Measurements from ENCODE around the gene CROCC. TPM values are rescaled to one million over a fixed set of nuclear protein-coding genes. Genes with fewer than 3 reads are reported as not detected.

CROCC gene
- total and polyA plus RNA-seq, 4 donors = 2.9 to 8.3 (median 5.1) TPM

DNA sequence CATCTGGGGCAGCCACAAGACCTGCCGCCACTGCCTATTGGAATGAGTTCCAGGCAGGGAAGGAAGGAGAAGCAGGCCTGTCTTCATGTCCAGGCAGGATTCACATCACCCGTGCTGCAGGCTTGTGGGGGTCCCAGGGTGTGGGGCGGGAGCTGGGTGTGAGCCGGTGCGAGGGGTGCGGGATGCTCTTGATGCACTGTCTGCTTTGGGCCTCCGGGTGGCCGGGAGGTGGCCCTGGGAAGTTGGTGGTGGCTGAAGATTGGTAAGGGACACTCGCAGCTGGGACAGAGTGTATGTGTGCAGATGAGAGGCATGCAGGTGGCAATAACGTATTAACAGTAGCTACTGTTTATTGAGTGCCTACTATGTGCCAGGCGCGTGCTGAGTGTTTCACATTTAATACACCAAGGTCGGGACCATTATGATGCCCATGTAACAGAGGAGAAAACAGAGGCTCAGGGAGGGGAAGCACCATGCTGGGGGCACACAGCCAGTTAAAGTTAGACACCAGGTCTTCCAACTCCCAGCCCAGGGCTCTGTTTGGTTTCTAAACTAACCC is 3.3 kb downstream of the CROCC start:
- H3K9me3 ChIP-seq (ENCODE audit: control insufficient read depth in 4 of 4, low read length in 3 of 4) = no peaks in the 10 kb centered on the region
- 90% methylated on average over 13 of the region's 13 CpGs for WGBS
- H3K4me1 ChIP-seq (ENCODE audit: control insufficient read depth in 4 of 4, insufficient read depth in 4 of 4, low read length in 3 of 4) = peaks cover 0 to 7% (median under 1%) of the 10 kb centered on the region in 4 donors
- no peaks in the 10 kb centered on the region for H3K27me3 ChIP-seq (ENCODE audit: control insufficient read depth in 4 of 4, insufficient read depth in 4 of 4, low read length in 3 of 4)
- H3K27ac ChIP-seq (ENCODE audit: low read depth in 1 of 2, low read length in 2 of 2) = no peak overlapping the region
- no peak overlapping the region for H3K9ac ChIP-seq (ENCODE audit: low read depth in 1 of 2, low read length in 2 of 2)
- H3K36me3 ChIP-seq (ENCODE audit: control insufficient read depth in 4 of 4, insufficient read depth in 3 of 4, low read depth in 1 of 4, low read length in 3 of 4) = no peaks in the 10 kb centered on the region
- TF ChIP-seq RXRA (IDR thresholded peaks at IDR 0.05) = no peak
- TF ChIP-seq HNF4G (IDR thresholded peaks at IDR 0.05) = no peak
- TF ChIP-seq HNF4A (conservative IDR thresholded peaks at IDR 0.05) = no peak
- H3K4me3 ChIP-seq (ENCODE audit: low read depth in 1 of 3, low read length in 3 of 3) = no peak overlapping the region
- no peak for DNase-seq (ENCODE audit: low spot score)

GRCh38 chr1:16925635-16926490 is 4.1 kb downstream of the CROCC start:
- Histone ChIP-seq H3K27me3 (ENCODE audit: control insufficient read depth in 4 of 4, insufficient read depth in 4 of 4, low read length in 3 of 4) (no peaks in the 10 kb centered on the region), H3K9ac (ENCODE audit: low read depth in 1 of 2, low read length in 2 of 2) (no peak overlapping the region)
- no peak for DNase-seq (ENCODE audit: low spot score)

More at GRCh38 chr1:16925635-16926490, 4.1 kb downstream of the CROCC start:
- no peaks in the 10 kb centered on the region for H3K9me3 ChIP-seq (ENCODE audit: control insufficient read depth in 4 of 4, low read length in 3 of 4)
- TF ChIP-seq ATF3 (IDR thresholded peaks at IDR 0.05) = no peak
- TF ChIP-seq RXRA (IDR thresholded peaks at IDR 0.05) = no peak
- no peak for TF ChIP-seq HNF4A (conservative IDR thresholded peaks at IDR 0.05)
- no peak for TF ChIP-seq NR2F2 (IDR thresholded peaks at IDR 0.05)
- no peak for TF ChIP-seq YY1 (IDR thresholded peaks at IDR 0.05)
- no peak for TF ChIP-seq MAX (IDR thresholded peaks at IDR 0.05)
- no peak for TF ChIP-seq FOXA1 (IDR thresholded peaks at IDR 0.05)
- TF ChIP-seq RAD21 (IDR thresholded peaks at IDR 0.05) = no peak
- no peak for TF ChIP-seq JUND (IDR thresholded peaks at IDR 0.05)
- no peak for TF ChIP-seq HNF4G (IDR thresholded peaks at IDR 0.05)
- no peak for TF ChIP-seq GABPA (IDR thresholded peaks at IDR 0.05 in 1 of 2, conservative IDR thresholded peaks at IDR 0.05 in 1 of 2)
- TF ChIP-seq SP1 (IDR thresholded peaks at IDR 0.05) = no peak
- no peak for TF ChIP-seq REST (IDR thresholded peaks at IDR 0.05)
- TF ChIP-seq TAF1 (conservative IDR thresholded peaks at IDR 0.05) = no peak
- TF ChIP-seq CTCF (IDR thresholded peaks at IDR 0.05; ENCODE audit: low read depth, low read length, missing input control) = no peak
- TF ChIP-seq, protein P1, sequence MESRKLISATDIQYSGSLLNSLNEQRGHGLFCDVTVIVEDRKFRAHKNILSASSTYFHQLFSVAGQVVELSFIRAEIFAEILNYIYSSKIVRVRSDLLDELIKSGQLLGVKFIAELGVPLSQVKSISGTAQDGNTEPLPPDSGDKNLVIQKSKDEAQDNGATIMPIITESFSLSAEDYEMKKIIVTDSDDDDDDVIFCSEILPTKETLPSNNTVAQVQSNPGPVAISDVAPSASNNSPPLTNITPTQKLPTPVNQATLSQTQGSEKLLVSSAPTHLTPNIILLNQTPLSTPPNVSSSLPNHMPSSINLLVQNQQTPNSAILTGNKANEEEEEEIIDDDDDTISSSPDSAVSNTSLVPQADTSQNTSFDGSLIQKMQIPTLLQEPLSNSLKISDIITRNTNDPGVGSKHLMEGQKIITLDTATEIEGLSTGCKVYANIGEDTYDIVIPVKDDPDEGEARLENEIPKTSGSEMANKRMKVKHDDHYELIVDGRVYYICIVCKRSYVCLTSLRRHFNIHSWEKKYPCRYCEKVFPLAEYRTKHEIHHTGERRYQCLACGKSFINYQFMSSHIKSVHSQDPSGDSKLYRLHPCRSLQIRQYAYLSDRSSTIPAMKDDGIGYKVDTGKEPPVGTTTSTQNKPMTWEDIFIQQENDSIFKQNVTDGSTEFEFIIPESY (IDR thresholded peaks at IDR 0.05) = no peak
- no peak for TF ChIP-seq EGR1 (IDR thresholded peaks at IDR 0.05; ENCODE audit: low read depth in 2 of 2)
- TF ChIP-seq FOXA2 (IDR thresholded peaks at IDR 0.05) = no peak
- no peak overlapping the region for H3K4me3 ChIP-seq (ENCODE audit: low read depth in 1 of 3, low read length in 3 of 3)
- 93% methylated on average over 13 of the region's 13 CpGs for WGBS
- peaks cover 0 to 7% (median under 1%) of the 10 kb centered on the region in 4 donors for H3K4me1 ChIP-seq (ENCODE audit: control insufficient read depth in 4 of 4, insufficient read depth in 4 of 4, low read length in 3 of 4)
- no peak overlapping the region for H3K27ac ChIP-seq (ENCODE audit: low read depth in 1 of 2, low read length in 2 of 2)
- no peaks in the 10 kb centered on the region for H3K36me3 ChIP-seq (ENCODE audit: control insufficient read depth in 4 of 4, insufficient read depth in 3 of 4, low read depth in 1 of 4, low read length in 3 of 4)
